HG02571 (cell line): Measurements from ENCODE around the gene RNU5B-1.
A peak's percentile ranks its signal among the peaks of the same experiment; 100 is the strongest.

Source experiments
- ATAC-seq: cut with Tn5 transposase; IDR thresholded peaks from one replicate; pipeline ENCODE4 v1.9.1; 2021; ENCODE audit warnings: mild to moderate bottlenecking, moderate library complexity; ENCODE audit not compliant: unreplicated experiment

RNU5B-1 gene

DNA sequence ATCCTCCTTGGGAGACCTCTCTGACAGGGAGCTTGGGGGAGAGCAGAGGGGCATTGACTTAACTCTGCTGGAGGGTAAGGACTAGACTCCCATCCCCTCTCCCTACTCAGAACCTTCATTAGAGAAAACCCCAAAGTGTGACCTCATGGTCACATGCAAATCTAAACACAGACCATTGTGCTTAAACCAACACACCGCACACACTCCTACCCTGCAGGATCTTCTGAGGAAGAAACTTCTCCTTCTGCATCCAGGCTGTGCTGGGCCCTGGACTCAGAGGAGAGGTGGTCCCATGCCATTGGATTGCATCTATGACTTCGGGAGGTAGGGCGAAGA, 17.0 kb upstream of the RNU5B-1 start:
- no peak for ATAC-seq

DNA sequence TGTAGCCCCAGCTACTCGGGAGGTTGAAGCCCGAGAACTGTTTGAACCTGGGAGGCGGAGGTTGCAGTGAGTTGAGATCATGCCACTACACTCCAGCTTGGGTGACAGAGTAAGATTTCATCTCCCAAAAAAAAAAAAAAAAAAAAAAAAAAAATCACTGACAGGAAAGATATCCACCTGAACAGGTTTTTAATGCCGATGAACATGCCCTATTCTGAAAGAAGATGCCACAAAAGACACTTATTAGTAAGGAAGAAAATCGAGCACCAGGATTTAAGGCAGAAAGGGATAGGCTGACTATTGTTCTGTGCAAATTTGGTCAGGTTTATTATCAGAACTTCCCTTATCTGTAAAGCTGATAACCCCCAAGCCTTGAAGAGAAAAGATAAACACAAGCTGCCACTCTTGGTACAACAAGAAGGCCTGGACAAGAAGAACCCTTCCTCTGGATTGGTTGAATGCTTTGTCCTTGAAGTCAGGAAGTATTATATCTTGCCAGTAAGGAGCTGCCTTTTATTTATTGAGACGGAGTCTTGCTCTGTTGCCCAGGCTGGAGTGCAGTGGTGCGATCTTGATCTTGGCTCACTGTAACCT, 15.1 kb upstream of the RNU5B-1 start:
- no peak for ATAC-seq

DNA sequence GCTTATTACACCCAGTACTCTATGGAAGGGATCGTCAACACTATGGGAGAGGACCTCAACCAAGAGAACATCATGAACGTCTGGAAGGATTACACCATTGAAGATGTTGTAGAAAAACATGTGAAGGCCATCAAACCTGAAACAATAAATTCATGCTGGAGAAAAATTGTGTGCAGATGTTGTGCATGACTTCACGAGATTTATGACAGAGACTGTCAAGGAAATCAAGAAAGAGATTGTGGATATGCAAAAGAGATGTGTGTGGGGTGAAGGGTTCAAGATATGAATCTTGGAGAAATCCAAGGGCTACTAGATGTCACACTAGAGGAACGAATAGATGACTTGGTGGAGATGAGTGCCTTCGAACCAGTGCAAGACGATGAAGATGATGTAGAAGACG, 14.2 kb upstream of the RNU5B-1 start:
- no peak for ATAC-seq

DNA sequence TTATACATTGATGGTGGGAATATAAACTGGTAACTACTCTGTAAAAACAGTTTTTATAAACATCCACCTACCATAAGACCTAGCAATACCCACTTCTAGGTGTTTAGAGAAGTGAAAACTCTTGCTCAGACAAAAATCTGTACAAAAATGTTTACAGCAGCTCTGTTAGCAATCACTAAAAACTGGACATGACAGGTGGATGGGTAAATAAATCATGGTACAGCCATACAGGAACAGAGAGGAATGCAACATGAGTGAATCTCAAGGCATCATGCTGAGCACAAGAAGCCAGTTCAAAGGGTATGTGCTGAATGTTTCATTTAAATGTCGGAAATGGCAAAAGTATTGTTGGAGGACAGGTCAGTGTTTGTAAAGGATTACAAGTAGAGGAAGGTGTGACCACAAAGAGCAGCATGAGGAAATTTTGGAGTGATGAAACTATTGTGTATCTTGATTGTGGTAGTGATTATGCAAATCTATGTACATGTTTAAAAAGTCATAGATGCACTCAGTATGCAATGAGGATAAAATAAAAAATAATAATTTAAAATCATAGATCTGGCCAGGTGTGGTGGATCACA, 11.4 kb upstream of the RNU5B-1 start:
- no peak for ATAC-seq

DNA sequence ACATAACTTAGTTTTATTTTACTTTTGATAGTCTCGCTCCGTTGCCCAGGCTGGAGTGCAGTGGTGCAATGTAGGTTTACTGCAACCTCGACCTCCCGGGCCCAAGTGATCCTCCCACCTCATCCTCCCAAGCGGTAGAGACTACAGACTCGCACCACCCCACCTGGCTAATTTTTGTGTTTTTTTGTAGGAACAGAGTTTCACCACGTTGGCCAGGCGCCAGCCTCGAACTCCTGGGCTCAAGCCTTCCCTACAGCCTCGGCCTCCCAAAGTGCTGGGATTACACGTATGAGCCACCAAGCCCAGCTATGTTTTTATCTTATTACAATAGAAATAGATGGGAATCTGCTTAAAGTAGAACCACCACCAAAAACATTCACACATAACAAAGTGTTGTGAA, 5.7 kb upstream of the RNU5B-1 start:
- ATAC-seq = no peak

DNA sequence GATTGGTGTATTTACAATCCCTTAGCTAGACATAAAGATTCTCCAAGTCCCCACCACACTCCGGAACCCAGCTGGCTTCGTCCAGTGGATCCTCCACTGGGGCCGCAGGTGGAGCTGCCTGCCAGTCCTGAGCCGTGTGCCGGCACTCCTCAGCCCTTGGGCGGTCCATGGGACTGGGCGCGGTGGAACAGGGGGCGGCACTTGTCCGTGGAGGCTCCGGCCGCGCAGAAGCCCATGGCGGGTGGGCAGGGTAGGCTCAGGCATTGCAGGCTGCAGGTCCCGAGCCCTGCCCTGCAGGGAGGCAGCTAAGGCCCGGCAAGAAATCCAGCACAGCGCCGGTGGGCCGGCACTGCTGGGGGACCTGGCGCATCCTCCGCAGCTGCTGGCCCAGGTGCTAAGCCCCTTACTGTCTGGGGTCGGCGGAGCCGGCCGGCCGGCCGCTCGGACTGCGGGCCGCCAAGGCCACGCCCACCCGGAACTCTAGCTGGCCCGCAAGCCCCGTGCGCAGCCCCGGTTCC, 3.5 kb upstream of the RNU5B-1 start:
- ATAC-seq = no peak

GRCh38 chr15:65302061-65302460, 2.4 kb upstream of the RNU5B-1 start:
- ATAC-seq = no peak

DNA sequence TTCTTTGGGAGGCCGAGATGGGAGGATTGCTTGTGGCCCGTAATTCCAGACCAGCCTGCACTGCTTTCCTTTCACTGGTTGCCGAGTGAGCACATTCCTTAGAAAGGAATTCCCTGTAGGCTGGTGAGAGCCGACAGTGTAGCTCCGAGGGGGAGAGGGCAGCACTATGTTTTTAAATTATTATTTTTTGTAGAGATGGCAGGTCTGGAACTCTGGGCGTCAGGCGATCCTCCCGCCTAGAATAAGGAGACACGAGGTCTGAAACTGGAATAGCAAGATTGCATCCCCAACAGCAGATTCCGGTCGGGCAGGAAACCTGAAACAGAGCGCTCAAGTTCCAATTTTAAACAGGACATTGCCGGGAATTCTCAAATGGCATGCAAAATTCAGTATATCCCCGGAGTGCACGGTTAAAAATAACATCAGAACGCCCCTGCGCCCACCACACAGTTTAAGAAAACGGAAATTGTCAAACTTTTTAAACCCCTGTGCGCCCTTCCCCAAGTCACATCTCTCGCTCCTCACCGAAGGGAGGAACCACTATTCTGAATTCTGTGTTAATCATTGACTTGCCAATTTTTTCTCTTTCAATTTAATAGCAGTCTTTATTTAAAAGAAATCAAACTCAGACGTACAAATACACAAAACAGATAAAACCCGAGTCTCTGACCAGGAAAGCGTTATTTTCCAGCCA, 643 bp upstream of the RNU5B-1 start:
- peak; percentile 6 for ATAC-seq

DNA sequence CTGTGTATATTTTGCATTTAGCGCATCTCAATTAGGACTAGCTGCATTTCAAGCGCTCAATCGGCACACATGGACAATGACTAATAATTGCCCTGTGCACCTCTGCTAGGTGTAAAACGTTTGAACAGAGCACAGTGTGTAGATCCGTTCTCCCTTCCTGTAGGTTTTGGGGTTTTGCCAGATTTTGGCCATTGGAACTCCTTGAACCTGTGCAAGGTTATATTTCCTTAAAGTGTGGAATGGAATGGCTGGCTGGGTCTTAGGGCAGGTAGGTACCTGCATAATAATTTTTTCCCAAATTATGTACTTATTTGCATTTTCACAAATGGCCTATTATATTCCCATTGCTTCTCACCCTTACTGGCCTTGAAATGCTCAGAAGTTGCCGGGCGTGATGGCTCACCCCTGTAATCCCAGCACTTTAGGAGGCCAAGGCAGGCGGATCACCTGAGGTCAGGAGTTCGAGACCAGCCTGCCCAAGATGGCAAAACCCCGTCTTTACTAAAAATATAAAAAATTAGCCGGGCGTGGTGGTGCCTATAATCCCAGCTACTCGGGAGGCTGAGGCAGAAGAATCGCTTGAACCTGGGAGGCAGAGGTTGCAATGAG, 777 bp downstream of the RNU5B-1 start:
- no peak for ATAC-seq

DNA sequence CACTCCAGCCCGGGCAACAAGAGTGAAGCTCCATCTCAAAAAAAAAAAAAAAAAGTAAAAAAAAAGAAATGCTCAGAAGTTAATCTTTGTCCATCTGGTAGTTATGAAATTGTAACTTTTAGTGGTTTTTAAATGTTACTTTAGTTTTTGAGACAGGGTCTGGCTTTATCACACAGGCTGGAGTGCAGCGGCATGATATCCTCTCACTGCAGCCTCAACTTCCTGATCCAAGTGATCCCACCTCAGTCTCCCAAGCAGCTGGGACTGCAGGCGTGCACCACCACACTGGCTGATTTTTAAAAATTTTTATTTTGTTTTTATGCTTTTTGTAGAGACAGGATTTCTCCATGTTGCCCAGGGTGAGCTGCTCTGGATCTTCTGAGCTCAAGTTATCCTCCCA, 1.3 kb downstream of the RNU5B-1 start:
- ATAC-seq = no peak

- ATAC-seq = no peak
Observed at GRCh38 chr15:65306551-65306950, 2.1 kb downstream of the RNU5B-1 start.

- no peak for ATAC-seq
Observed at GRCh38 chr15:65307978-65308377, 3.5 kb downstream of the RNU5B-1 start.

- ATAC-seq = no peak
Observed at GRCh38 chr15:65309882-65310418, 5.5 kb downstream of the RNU5B-1 start.

GRCh38 chr15:65310431-65311137, 6.1 kb downstream of the RNU5B-1 start:
- no peak for ATAC-seq

DNA sequence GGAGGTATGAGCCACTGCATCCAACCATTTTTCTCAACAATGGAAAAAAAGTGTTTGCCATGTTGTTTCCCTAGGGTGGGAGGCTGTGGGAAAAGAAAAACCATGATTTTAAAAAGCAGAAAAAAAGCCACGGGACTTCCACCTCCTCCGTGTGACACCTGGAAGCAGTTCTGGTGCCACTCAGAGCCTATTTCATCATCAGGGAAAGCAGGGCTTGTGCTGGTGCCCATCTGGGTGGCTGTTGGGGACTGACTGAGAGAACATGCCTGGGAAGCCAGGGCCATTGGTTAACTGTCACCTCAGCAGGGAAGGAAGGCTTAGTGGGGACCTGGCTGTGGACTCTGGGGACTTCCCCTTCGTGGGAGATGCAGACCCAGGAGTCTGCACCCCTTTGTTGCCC, 7.3 kb downstream of the RNU5B-1 start:
- no peak for ATAC-seq

DNA sequence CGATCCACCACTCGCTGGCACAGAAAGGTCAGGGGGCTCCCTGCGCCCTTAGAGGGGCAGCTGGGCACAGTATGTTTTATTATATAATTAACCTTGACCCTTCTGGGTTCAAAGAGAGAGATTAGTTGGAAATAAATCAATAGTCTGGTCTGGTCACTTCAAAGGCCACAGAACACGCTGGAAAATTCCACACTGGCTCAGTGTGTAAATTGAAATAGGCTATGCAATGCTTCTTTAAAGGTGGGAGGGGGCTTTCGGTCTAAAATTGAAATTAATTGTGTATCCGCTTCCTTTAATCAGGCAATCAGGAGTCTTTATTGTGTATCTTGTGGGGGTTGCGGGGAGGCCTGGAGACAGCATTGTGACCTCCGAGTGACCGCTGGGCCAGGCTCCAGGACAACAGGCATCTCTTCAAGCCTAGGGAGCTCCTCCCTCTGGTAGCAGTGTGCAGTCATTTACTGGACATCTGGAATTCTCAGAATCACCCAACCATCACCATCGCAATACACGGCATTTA, 8.0 kb downstream of the RNU5B-1 start:
- no peak for ATAC-seq

DNA sequence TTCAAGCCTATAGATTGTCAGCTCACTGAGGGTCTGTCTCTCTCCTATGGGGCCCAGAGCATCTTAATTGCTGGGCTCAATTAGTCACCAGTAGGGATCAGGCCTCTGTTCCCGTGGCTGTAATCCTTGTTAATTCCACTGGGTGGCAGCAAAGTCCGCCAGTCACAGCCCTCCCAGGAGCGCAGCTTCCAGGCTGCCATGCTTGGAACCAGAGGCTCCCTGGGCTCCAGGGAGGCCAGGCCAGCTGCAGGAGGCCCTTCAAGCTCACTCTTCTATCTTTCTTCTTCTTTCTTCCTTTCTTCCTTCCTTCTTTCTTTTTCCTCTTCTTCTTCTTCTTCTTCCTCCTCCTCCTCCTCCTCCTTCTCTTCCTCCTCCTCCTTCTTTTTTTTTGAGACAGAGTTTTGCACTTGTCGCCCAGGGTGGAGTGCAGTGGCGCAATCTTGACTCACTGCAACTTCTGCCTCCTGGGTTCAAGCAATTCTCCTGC, 14.4 kb downstream of the RNU5B-1 start:
- no peak for ATAC-seq

DNA sequence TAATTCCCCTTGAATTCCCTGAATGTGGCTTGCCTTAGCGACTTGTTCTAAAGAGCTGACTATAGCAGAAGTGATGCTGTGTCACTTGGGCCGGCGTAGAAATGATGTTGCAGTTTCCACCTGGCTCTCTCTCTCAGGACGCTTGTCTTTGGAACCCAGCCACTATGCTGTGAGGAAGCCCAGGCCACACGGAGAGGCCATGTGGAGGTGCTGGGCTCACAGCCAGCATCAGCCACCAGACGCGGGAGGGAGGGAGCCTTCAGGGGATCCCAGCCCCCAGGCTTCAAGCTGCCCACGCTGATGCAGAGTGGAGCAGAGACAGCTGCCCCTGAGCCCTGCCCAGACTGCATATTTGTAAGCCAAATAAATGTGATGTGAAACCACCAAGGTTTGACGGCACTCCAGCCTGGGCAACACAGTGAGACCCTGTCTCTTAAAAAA, 18.6 kb downstream of the RNU5B-1 start:
- ATAC-seq = no peak

GRCh38 chr15:65326117-65326526, 21.6 kb downstream of the RNU5B-1 start:
- ATAC-seq = no peak

- ATAC-seq = no peak
Observed at GRCh38 chr15:65326818-65327217, 22.3 kb downstream of the RNU5B-1 start.
